Measurements from ENCODE around the gene DNAH6. TPM values are rescaled to one million over a fixed set of nuclear protein-coding genes. Genes with fewer than 3 reads are reported as not detected.

Gene DNAH6
- polyA plus RNA-seq, 2 of the 4 experiments (the other 2 are of a cell fraction): 0.13 to 0.32 TPM

- Histone ChIP-seq H3K27ac (no peak overlapping the region), H3K4me1 (no peaks in the 10 kb centered on the region), H3K4me3 (no peak overlapping the region), H3K9me3 (no peaks in the 10 kb centered on the region; the same call in 2 of the 3 replicates), H3K4me2 (no peak overlapping the region)
- ChIA-PET CTCF (interaction anchor here (1.6 kb wide), 1 partner anchor 219 kb away, joined by 6 read pairs; no protein-coding TSS in a partner anchor), POLR2A (no interaction called here)
- ATAC-seq (no peak), DNase-seq (ENCODE audit: low read depth in 1 of 2, low spot score in 1 of 2) (no peak), FAIRE-seq (no peak)
- TF ChIP-seq EHF (CRISPR knock-in tag; IDR thresholded peaks at IDR 0.05): no peak
- TF ChIP-seq, protein P1, sequence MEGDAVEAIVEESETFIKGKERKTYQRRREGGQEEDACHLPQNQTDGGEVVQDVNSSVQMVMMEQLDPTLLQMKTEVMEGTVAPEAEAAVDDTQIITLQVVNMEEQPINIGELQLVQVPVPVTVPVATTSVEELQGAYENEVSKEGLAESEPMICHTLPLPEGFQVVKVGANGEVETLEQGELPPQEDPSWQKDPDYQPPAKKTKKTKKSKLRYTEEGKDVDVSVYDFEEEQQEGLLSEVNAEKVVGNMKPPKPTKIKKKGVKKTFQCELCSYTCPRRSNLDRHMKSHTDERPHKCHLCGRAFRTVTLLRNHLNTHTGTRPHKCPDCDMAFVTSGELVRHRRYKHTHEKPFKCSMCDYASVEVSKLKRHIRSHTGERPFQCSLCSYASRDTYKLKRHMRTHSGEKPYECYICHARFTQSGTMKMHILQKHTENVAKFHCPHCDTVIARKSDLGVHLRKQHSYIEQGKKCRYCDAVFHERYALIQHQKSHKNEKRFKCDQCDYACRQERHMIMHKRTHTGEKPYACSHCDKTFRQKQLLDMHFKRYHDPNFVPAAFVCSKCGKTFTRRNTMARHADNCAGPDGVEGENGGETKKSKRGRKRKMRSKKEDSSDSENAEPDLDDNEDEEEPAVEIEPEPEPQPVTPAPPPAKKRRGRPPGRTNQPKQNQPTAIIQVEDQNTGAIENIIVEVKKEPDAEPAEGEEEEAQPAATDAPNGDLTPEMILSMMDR (IDR thresholded peaks at IDR 0.05): no peak
- TF ChIP-seq, protein P2, sequence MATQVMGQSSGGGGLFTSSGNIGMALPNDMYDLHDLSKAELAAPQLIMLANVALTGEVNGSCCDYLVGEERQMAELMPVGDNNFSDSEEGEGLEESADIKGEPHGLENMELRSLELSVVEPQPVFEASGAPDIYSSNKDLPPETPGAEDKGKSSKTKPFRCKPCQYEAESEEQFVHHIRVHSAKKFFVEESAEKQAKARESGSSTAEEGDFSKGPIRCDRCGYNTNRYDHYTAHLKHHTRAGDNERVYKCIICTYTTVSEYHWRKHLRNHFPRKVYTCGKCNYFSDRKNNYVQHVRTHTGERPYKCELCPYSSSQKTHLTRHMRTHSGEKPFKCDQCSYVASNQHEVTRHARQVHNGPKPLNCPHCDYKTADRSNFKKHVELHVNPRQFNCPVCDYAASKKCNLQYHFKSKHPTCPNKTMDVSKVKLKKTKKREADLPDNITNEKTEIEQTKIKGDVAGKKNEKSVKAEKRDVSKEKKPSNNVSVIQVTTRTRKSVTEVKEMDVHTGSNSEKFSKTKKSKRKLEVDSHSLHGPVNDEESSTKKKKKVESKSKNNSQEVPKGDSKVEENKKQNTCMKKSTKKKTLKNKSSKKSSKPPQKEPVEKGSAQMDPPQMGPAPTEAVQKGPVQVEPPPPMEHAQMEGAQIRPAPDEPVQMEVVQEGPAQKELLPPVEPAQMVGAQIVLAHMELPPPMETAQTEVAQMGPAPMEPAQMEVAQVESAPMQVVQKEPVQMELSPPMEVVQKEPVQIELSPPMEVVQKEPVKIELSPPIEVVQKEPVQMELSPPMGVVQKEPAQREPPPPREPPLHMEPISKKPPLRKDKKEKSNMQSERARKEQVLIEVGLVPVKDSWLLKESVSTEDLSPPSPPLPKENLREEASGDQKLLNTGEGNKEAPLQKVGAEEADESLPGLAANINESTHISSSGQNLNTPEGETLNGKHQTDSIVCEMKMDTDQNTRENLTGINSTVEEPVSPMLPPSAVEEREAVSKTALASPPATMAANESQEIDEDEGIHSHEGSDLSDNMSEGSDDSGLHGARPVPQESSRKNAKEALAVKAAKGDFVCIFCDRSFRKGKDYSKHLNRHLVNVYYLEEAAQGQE (IDR thresholded peaks at IDR 0.05): no peak
- TF ChIP-seq ZC3H11A (IDR thresholded peaks at IDR 0.05): no peak
- TF ChIP-seq ATOH8 (CRISPR knock-in tag; IDR thresholded peaks at IDR 0.05; ENCODE audit: low read depth): no peak
- no peak for TF ChIP-seq RCOR1 (IDR thresholded peaks at IDR 0.05; ENCODE audit: low read depth, low read length)
- TF ChIP-seq RAD21 (conservative IDR thresholded peaks at IDR 0.05 in 1 of 2, IDR thresholded peaks at IDR 0.05 in 1 of 2): no peak
- no peak for TF ChIP-seq FOXS1 (CRISPR knock-in tag; IDR thresholded peaks at IDR 0.05)
- TF ChIP-seq SMC3 (IDR thresholded peaks at IDR 0.05): no peak
- TF ChIP-seq GATA3 (IDR thresholded peaks at IDR 0.05; ENCODE audit: borderline replicate concordance): no peak
- TF ChIP-seq CHD2 (IDR thresholded peaks at IDR 0.05; ENCODE audit: low read length, partially characterized antibody): no peak
- TF ChIP-seq, protein P3, sequence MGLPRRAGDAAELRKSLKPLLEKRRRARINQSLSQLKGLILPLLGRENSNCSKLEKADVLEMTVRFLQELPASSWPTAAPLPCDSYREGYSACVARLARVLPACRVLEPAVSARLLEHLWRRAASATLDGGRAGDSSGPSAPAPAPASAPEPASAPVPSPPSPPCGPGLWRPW (IDR thresholded peaks at IDR 0.05): no peak
- TF ChIP-seq POLR2AphosphoS2 (conservative IDR thresholded peaks at IDR 0.05; ENCODE audit: low read length): no peak
- no peak for TF ChIP-seq CBX8 (IDR thresholded peaks at IDR 0.05)
- TF ChIP-seq HOXA7 (CRISPR knock-in tag; IDR thresholded peaks at IDR 0.05): no peak
- no peak for TF ChIP-seq JUN (IDR thresholded peaks at IDR 0.05)
Observed at GRCh38 chr2:84646514-84646913, 130.2 kb downstream of the DNAH6 start.

- no peak for FAIRE-seq
- POLR2A ChIA-PET: no interaction called here
Observed at GRCh38 chr2:84647267-84647666, 131.0 kb downstream of the DNAH6 start.

More at GRCh38 chr2:84647267-84647666, 131.0 kb downstream of the DNAH6 start:
- Histone ChIP-seq H3K4me2 (no peak overlapping the region), H3K9me3 (no peaks in the 10 kb centered on the region; the same call in 2 of the 3 replicates), H3K27ac (no peak overlapping the region), H3K4me3 (no peak overlapping the region), H3K4me1 (no peaks in the 10 kb centered on the region)
- DNase-seq (ENCODE audit: low read depth in 1 of 2, low spot score in 1 of 2) (no peak), ATAC-seq (no peak)
- TF ChIP-seq MYC (IDR thresholded peaks at IDR 0.05; ENCODE audit: borderline replicate concordance, low read length) (no peak), JUN (IDR thresholded peaks at IDR 0.05) (no peak), HMGXB4 (CRISPR knock-in tag; IDR thresholded peaks at IDR 0.05; ENCODE audit: borderline replicate concordance) (no peak), EHMT2 (IDR thresholded peaks at IDR 0.05; ENCODE audit: low read depth) (no peak), BHLHE40 (IDR thresholded peaks at IDR 0.05; ENCODE audit: low read depth, low read length) (no peak)
- TF ChIP-seq, protein P4, sequence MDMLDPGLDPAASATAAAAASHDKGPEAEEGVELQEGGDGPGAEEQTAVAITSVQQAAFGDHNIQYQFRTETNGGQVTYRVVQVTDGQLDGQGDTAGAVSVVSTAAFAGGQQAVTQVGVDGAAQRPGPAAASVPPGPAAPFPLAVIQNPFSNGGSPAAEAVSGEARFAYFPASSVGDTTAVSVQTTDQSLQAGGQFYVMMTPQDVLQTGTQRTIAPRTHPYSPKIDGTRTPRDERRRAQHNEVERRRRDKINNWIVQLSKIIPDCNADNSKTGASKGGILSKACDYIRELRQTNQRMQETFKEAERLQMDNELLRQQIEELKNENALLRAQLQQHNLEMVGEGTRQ (IDR thresholded peaks at IDR 0.05): no peak
- CTCF ChIA-PET: interaction anchor here (1.0 kb wide), 1 partner anchor 235 kb away, joined by 3 read pairs; no protein-coding TSS in a partner anchor

Measured in A549 (cell line).